IMR-90 (cell line): ENCODE measurements around the gene MMP24. TPM values are rescaled to one million over a fixed set of nuclear protein-coding genes. Genes with fewer than 3 reads are reported as not detected.

Source experiments
- ATAC-seq: fragments of 200-7000 bp; cut with Tn5 transposase; 2 replicates; pipeline ENCODE4 v1.9.1; 2020; ENCODE audit warnings: low read depth, mild to moderate bottlenecking, moderate library complexity
- BruUV-seq: library from RNA; stranded (reverse); fragments of 400-500 nt; replicated peaks from 2 replicates; lab custom pipeline; 2021; lab: Mats Ljungman, UMichigan
- CTCF ChIA-PET: fragments of 300-600 bp; formaldehyde crosslinking; extraction: SDS; loops from one replicate; lab custom pipeline; 2021; ENCODE audit warnings: antibody characterized with exemption; lab: Yijun Ruan, JAX
- POLR2A ChIA-PET: fragments of 300-600 bp; sonication (Branson Sonifier 250); formaldehyde crosslinking; loops from one replicate; lab custom pipeline; 2022; ENCODE audit warnings: antibody characterized with exemption; ENCODE audit not compliant: unreplicated experiment; lab: Charles Lee
- DNase-seq: peaks from one replicate; pipeline ENCODE4 v3.0.0; 2013
- H2AFZ ChIP-seq: replicated peaks from 2 replicates; pipeline ENCODE3; 2013; ENCODE audit warnings: low read length, mild to moderate bottlenecking; ENCODE audit not compliant: poor library complexity
- H2AK5ac ChIP-seq: 2 replicates; pipeline ENCODE4 v1.6.1; 2013; ENCODE audit warnings: low read depth, low read length, inconsistent platforms
- H2AK9ac ChIP-seq: replicated peaks from 2 replicates; pipeline ENCODE3; 2013; ENCODE audit warnings: mild to moderate bottlenecking, low read depth, low read length, moderate library complexity; ENCODE audit not compliant: poor library complexity
- H2BK120ac ChIP-seq: 2 replicates; pipeline ENCODE4 v1.6.1; 2013; ENCODE audit warnings: low read depth, low read length, inconsistent platforms
- H2BK15ac ChIP-seq: 3 replicates; pipeline ENCODE4 v1.6.1; 2013; ENCODE audit warnings: low read depth, low read length, inconsistent platforms
- H2BK20ac ChIP-seq: 2 replicates; pipeline ENCODE4 v1.6.1; 2013; ENCODE audit warnings: low read depth, mild to moderate bottlenecking, inconsistent platforms, low read length, moderate library complexity
- H2BK5ac ChIP-seq: 2 replicates; pipeline ENCODE4 v1.6.1; 2013; ENCODE audit warnings: mild to moderate bottlenecking, low read depth, low read length, inconsistent platforms; ENCODE audit not compliant: poor library complexity, severe bottlenecking
- H3K14ac ChIP-seq: replicated peaks from 2 replicates; pipeline ENCODE4 v1.6.1; 2013; ENCODE audit warnings: low read depth, low read length, inconsistent platforms
- H3K18ac ChIP-seq: 2 replicates; pipeline ENCODE4 v1.6.1; 2013; ENCODE audit warnings: low read depth, low read length, control low read depth
- H3K23ac ChIP-seq: 2 replicates; pipeline ENCODE4 v1.6.1; 2013; ENCODE audit warnings: low read depth, low read length, inconsistent platforms
- H3K27ac ChIP-seq: 2 replicates; pipeline ENCODE4 v1.5.1; 2013; ENCODE audit warnings: mild to moderate bottlenecking, control low read depth, low read length; ENCODE audit not compliant: insufficient read depth
- H3K27me3 ChIP-seq: 2 replicates; pipeline ENCODE4 v1.6.1; 2013; ENCODE audit warnings: low read length; ENCODE audit not compliant: control insufficient read depth, insufficient read depth
- H3K36me3 ChIP-seq: 2 replicates; pipeline ENCODE4 v1.6.1; 2013; ENCODE audit warnings: low read length, mixed read lengths; ENCODE audit not compliant: control insufficient read depth, insufficient read depth
- H3K4ac ChIP-seq: 2 replicates; pipeline ENCODE4 v1.6.1; 2013; ENCODE audit warnings: low read depth, low read length, inconsistent platforms
- H3K4me1 ChIP-seq: 2 replicates; pipeline ENCODE4 v1.6.1; 2013; ENCODE audit warnings: low read length, mixed read lengths; ENCODE audit not compliant: control insufficient read depth, insufficient read depth
- H3K4me2 ChIP-seq: 2 replicates; pipeline ENCODE4 v1.6.1; 2013; ENCODE audit warnings: low read depth, mild to moderate bottlenecking, control low read depth, low read length, moderate library complexity
- H3K4me3 ChIP-seq: 2 replicates; pipeline ENCODE4 v1.5.1; 2013; ENCODE audit warnings: low read depth, mild to moderate bottlenecking, control low read depth, low read length, moderate library complexity; ENCODE audit not compliant: insufficient read depth
- H3K56ac ChIP-seq: 2 replicates; pipeline ENCODE4 v1.6.1; 2013; ENCODE audit warnings: low read length, inconsistent platforms; ENCODE audit not compliant: insufficient read depth; ENCODE audit errors: extremely low read depth
- H3K79me1 ChIP-seq, 2 experiments: 2 replicates each; pipeline ENCODE4 v1.6.1; 2013; ENCODE audit warnings: low read length in 2 of 2, inconsistent platforms in 1 of 2, low read depth in 1 of 2
- H3K9ac ChIP-seq: 2 replicates; pipeline ENCODE4 v1.6.1; 2013; ENCODE audit warnings: low read depth, low read length, control low read depth
- H3K9me1 ChIP-seq: 2 replicates; pipeline ENCODE4 v1.6.1; 2013; ENCODE audit warnings: low read length, inconsistent platforms; ENCODE audit not compliant: insufficient read depth
- H3K9me3 ChIP-seq: 2 replicates; pipeline ENCODE4 v1.6.1; 2013; ENCODE audit warnings: low read length; ENCODE audit not compliant: control insufficient read depth, insufficient read depth
- H4K20me1 ChIP-seq: 2 replicates; pipeline ENCODE4 v1.6.1; 2013; ENCODE audit warnings: low read length, inconsistent platforms; ENCODE audit not compliant: insufficient read depth
- H4K5ac ChIP-seq: 2 replicates; pipeline ENCODE4 v1.6.1; 2013; ENCODE audit warnings: mild to moderate bottlenecking, low read depth, low read length, control low read depth
- H4K8ac ChIP-seq, 2 experiments: 2 replicates each; pipeline ENCODE4 v1.6.1; 2013; ENCODE audit warnings: low read depth in 2 of 2, low read length in 2 of 2, control low read depth in 1 of 2, inconsistent platforms in 1 of 2
- H4K91ac ChIP-seq: 2 replicates; pipeline ENCODE4 v1.6.1; 2013; ENCODE audit warnings: low read depth, low read length, inconsistent platforms; ENCODE audit not compliant: insufficient read depth
- BHLHE40 ChIP-seq: fragments of 150-350 bp; IDR thresholded peaks from 2 replicates; pipeline ENCODE4 v1.6.1; 2016; ENCODE audit warnings: mild to moderate bottlenecking, low read depth, low read length
- CHD1 ChIP-seq: IDR thresholded peaks from 2 replicates; pipeline ENCODE4 v1.6.1; 2012; ENCODE audit warnings: low read depth, low read length, improper control_type of control experiment
- FOS ChIP-seq: fragments of 150-350 bp; IDR thresholded peaks from 2 replicates; pipeline ENCODE4 v1.6.1; 2016; ENCODE audit warnings: low read depth, low read length
- MXI1 ChIP-seq: IDR thresholded peaks from 2 replicates; pipeline ENCODE4 v1.6.1; 2012; ENCODE audit warnings: low read depth, mild to moderate bottlenecking, low read length, moderate library complexity, borderline replicate concordance
- NFE2L2 ChIP-seq: fragments of 150-350 bp; IDR thresholded peaks from 2 replicates; pipeline ENCODE4 v1.6.1; 2016; ENCODE audit warnings: low read depth, mild to moderate bottlenecking, low read length
- RCOR1 ChIP-seq: IDR thresholded peaks from 2 replicates; pipeline ENCODE4 v1.6.1; 2012; ENCODE audit warnings: mild to moderate bottlenecking, low read length, improper control_type of control experiment; ENCODE audit not compliant: insufficient replicate concordance
- whole genome bisulfite sequencing, 2 experiments: methylation state at CpG; one replicate each; pipeline versions ENCODE4 v1.1.5 to v1.1.7; 2013; ENCODE audit warnings: missing lambda C conversion rate in 2 of 2; ENCODE audit not compliant: insufficient read length in 1 of 2; ENCODE audit errors: extremely low coverage in 2 of 2; 5-methylcytosine and 5-hydroxymethylcytosine counted together
- dilution Hi-C: fragments of 300-500 bp; cut with HindIII; formaldehyde crosslinking; loops from one replicate; pipeline ENCODE4 v1.14.3; 2018; ENCODE audit warnings: low sequenced_read_pairs; ENCODE audit not compliant: unreplicated experiment
- in situ Hi-C: fragments of 300-500 bp; cut with MboI; formaldehyde crosslinking; loops from 3 replicates; pipeline ENCODE4 v1.14.3; 2019; ENCODE audit warnings: low sequenced_read_pairs, inconsistent platforms, mixed read lengths
- intact Hi-C: fragments of 100-400 bp; cut with micrococcal nuclease; formaldehyde crosslinking; loops from 2 replicates; pipeline ENCODE4 v1.10.0; 2022
- polyA plus RNA-seq, 3 experiments: library from polyadenylated mRNA; depleted of rRNA; stranded (reverse); fragments of >200 nt; gene quantifications; 2 replicates each; pipeline ENCODE4 v1.2.3, GENCODE V29; 2012; ENCODE audit warnings: low replicate concordance in 1 of 3
- total RNA-seq: library from RNA; depleted of rRNA; stranded (reverse); fragments of >200 nt; gene quantifications from 2 replicates; pipeline ENCODE4 v1.2.3, GENCODE V29; 2012
- TF ChIP-seq, protein P1 (sequence below): conservative IDR thresholded peaks from 2 replicates; pipeline ENCODE4 v1.5.1; 2012; ENCODE audit warnings: mild to moderate bottlenecking, low read depth, low read length, improper control_type of control experiment
- TF ChIP-seq, protein P2 (sequence below): fragments of 150-350 bp; IDR thresholded peaks from 2 replicates; pipeline ENCODE4 v1.6.1; 2016; ENCODE audit warnings: low read depth, mild to moderate bottlenecking, low read length, moderate library complexity, borderline replicate concordance

Gene MMP24
- total and polyA plus RNA-seq, 2 of the 4 experiments (the other 2 are of a cell fraction): 0.36 to 0.79 TPM

DNA sequence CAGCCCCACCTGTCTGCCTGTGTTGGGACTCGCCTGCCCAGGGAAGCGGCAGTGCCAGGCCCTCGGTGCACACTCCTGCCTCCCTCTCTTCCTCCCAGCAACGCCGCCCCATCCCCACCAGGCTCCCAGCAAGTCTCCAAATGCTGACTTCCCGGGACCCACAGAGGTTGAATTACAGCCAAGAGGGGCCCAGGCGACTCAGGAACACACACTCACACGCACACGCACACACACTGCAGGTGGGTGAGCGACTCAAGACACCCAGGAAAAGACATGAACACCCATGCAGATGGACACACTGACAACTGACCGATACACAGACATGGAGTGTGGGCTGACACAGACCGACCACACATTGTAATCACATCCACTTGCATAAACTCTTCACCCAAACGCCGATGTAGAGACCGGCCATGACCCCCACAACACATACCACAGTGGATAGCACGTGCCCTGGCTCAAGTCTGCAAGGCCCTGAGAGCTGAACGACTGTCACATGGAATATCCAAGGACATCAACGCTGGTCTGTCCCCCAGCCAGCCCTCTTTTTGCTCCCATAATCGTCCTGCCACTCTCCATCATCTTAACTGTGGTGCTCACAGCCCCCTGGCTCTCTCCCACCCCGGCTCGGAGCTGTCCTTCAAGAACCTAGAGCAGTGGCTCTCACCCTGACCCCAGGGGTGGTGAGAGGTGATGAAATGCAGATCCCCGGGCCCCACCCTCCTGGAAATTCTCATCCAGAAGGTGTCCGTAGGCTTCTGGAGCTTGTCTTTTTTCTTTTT lies 66.2 kb downstream of the MMP24 start:
- intact Hi-C loops (no loop called here), in situ Hi-C loops (no loop called here), dilution Hi-C loops (no loop called here)
- peak overlapping the region; percentile 64 for H2AFZ ChIP-seq
- H4K20me1 ChIP-seq: no peaks in the 10 kb centered on the region
- H4K8ac ChIP-seq: no peak overlapping the region
- CTCF ChIA-PET: interaction anchor here (0.6 kb wide), 1 partner anchor 428 kb away, joined by 4 read pairs; no protein-coding TSS in a partner anchor
- no peak overlapping the region for H2AK5ac ChIP-seq
- H2BK120ac ChIP-seq: no peak overlapping the region
- TF ChIP-seq, protein P1, sequence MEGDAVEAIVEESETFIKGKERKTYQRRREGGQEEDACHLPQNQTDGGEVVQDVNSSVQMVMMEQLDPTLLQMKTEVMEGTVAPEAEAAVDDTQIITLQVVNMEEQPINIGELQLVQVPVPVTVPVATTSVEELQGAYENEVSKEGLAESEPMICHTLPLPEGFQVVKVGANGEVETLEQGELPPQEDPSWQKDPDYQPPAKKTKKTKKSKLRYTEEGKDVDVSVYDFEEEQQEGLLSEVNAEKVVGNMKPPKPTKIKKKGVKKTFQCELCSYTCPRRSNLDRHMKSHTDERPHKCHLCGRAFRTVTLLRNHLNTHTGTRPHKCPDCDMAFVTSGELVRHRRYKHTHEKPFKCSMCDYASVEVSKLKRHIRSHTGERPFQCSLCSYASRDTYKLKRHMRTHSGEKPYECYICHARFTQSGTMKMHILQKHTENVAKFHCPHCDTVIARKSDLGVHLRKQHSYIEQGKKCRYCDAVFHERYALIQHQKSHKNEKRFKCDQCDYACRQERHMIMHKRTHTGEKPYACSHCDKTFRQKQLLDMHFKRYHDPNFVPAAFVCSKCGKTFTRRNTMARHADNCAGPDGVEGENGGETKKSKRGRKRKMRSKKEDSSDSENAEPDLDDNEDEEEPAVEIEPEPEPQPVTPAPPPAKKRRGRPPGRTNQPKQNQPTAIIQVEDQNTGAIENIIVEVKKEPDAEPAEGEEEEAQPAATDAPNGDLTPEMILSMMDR: no peak
- TF ChIP-seq RCOR1 (no peak), MXI1 (no peak), BHLHE40 (no peak), FOS (no peak), NFE2L2 (no peak), CHD1 (no peak)
- TF ChIP-seq, protein P2, sequence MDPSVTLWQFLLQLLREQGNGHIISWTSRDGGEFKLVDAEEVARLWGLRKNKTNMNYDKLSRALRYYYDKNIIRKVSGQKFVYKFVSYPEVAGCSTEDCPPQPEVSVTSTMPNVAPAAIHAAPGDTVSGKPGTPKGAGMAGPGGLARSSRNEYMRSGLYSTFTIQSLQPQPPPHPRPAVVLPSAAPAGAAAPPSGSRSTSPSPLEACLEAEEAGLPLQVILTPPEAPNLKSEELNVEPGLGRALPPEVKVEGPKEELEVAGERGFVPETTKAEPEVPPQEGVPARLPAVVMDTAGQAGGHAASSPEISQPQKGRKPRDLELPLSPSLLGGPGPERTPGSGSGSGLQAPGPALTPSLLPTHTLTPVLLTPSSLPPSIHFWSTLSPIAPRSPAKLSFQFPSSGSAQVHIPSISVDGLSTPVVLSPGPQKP: no peak
- H2BK20ac ChIP-seq: peak overlapping the region; percentile 5; the same call in 1 of the 2 replicates
- BruUV-seq: no TSS peak
- H2BK15ac ChIP-seq: peak overlapping the region; percentile 26; the same call in 1 of the 3 replicates
- POLR2A ChIA-PET: no interaction called here
- H3K56ac ChIP-seq: no peak overlapping the region
- no peaks in the 10 kb centered on the region for H3K79me1 ChIP-seq
- H3K4me1 ChIP-seq: peaks cover 1% of the 10 kb centered on the region; the same call in 1 of the 2 replicates
- H3K27ac ChIP-seq: no peak overlapping the region
- 63% methylated on average over 2 of the region's 23 CpGs; no CpG with 5 or more reads in 1 of the 2 experiments for WGBS, 2 experiments
- ATAC-seq (no peak), DNase-seq (no peak)
- H4K5ac ChIP-seq: no peak overlapping the region
- H3K18ac ChIP-seq: no peak overlapping the region
- no peak overlapping the region for H2AK9ac ChIP-seq
- H3K23ac ChIP-seq: no peak overlapping the region
- no peaks in the 10 kb centered on the region for H3K36me3 ChIP-seq
- H3K9ac ChIP-seq: no peak overlapping the region
- H3K27me3 ChIP-seq: peaks cover 2% of the 10 kb centered on the region
- 0 out of 2 replicates have a peak overlapping the region, but pooled peaks have one; percentile 6 for H4K91ac ChIP-seq
- no peak overlapping the region for H2BK5ac ChIP-seq
- H3K9me1 ChIP-seq: no peaks in the 10 kb centered on the region; the same call in 1 of the 2 replicates
- H3K4ac ChIP-seq: no peak overlapping the region
- 0 out of 2 replicates have a peak overlapping the region, but pooled peaks have one; percentile 4 for H3K14ac ChIP-seq
- no peak overlapping the region for H3K4me2 ChIP-seq
- no peaks in the 10 kb centered on the region for H3K9me3 ChIP-seq
- no peak overlapping the region for H3K4me3 ChIP-seq
